IMR-90 (cell line): ENCODE results near the gene GZF1. TPM values are rescaled to one million over a fixed set of nuclear protein-coding genes. Genes with fewer than 3 reads are reported as not detected.

Source experiments
- ATAC-seq: fragments of 200-7000 bp; cut with Tn5 transposase; 2 replicates; pipeline ENCODE4 v1.9.1; 2020; ENCODE audit warnings: low read depth, mild to moderate bottlenecking, moderate library complexity
- BruUV-seq: library from RNA; stranded (reverse); fragments of 400-500 nt; replicated peaks from 2 replicates; lab custom pipeline; 2021; lab: Mats Ljungman, UMichigan
- CTCF ChIA-PET: fragments of 300-600 bp; formaldehyde crosslinking; extraction: SDS; loops from one replicate; lab custom pipeline; 2021; ENCODE audit warnings: antibody characterized with exemption; lab: Yijun Ruan, JAX
- POLR2A ChIA-PET: fragments of 300-600 bp; sonication (Branson Sonifier 250); formaldehyde crosslinking; loops from one replicate; lab custom pipeline; 2022; ENCODE audit warnings: antibody characterized with exemption; ENCODE audit not compliant: unreplicated experiment; lab: Charles Lee
- DNase-seq: peaks from one replicate; pipeline ENCODE4 v3.0.0; 2013
- H2AFZ ChIP-seq: replicated peaks from 2 replicates; pipeline ENCODE3; 2013; ENCODE audit warnings: low read length, mild to moderate bottlenecking; ENCODE audit not compliant: poor library complexity
- H2AK5ac ChIP-seq: 2 replicates; pipeline ENCODE4 v1.6.1; 2013; ENCODE audit warnings: low read depth, low read length, inconsistent platforms
- H2AK9ac ChIP-seq: replicated peaks from 2 replicates; pipeline ENCODE3; 2013; ENCODE audit warnings: mild to moderate bottlenecking, low read depth, low read length, moderate library complexity; ENCODE audit not compliant: poor library complexity
- H2BK120ac ChIP-seq: 2 replicates; pipeline ENCODE4 v1.6.1; 2013; ENCODE audit warnings: low read depth, low read length, inconsistent platforms
- H2BK15ac ChIP-seq: 3 replicates; pipeline ENCODE4 v1.6.1; 2013; ENCODE audit warnings: low read depth, low read length, inconsistent platforms
- H2BK20ac ChIP-seq: 2 replicates; pipeline ENCODE4 v1.6.1; 2013; ENCODE audit warnings: low read depth, mild to moderate bottlenecking, inconsistent platforms, low read length, moderate library complexity
- H2BK5ac ChIP-seq: 2 replicates; pipeline ENCODE4 v1.6.1; 2013; ENCODE audit warnings: mild to moderate bottlenecking, low read depth, low read length, inconsistent platforms; ENCODE audit not compliant: poor library complexity, severe bottlenecking
- H3K14ac ChIP-seq: replicated peaks from 2 replicates; pipeline ENCODE4 v1.6.1; 2013; ENCODE audit warnings: low read depth, low read length, inconsistent platforms
- H3K18ac ChIP-seq: 2 replicates; pipeline ENCODE4 v1.6.1; 2013; ENCODE audit warnings: low read depth, low read length, control low read depth
- H3K23ac ChIP-seq: 2 replicates; pipeline ENCODE4 v1.6.1; 2013; ENCODE audit warnings: low read depth, low read length, inconsistent platforms
- H3K27ac ChIP-seq: 2 replicates; pipeline ENCODE4 v1.5.1; 2013; ENCODE audit warnings: mild to moderate bottlenecking, control low read depth, low read length; ENCODE audit not compliant: insufficient read depth
- H3K27me3 ChIP-seq: 2 replicates; pipeline ENCODE4 v1.6.1; 2013; ENCODE audit warnings: low read length; ENCODE audit not compliant: control insufficient read depth, insufficient read depth
- H3K36me3 ChIP-seq: 2 replicates; pipeline ENCODE4 v1.6.1; 2013; ENCODE audit warnings: low read length, mixed read lengths; ENCODE audit not compliant: control insufficient read depth, insufficient read depth
- H3K4ac ChIP-seq: 2 replicates; pipeline ENCODE4 v1.6.1; 2013; ENCODE audit warnings: low read depth, low read length, inconsistent platforms
- H3K4me1 ChIP-seq: 2 replicates; pipeline ENCODE4 v1.6.1; 2013; ENCODE audit warnings: low read length, mixed read lengths; ENCODE audit not compliant: control insufficient read depth, insufficient read depth
- H3K4me2 ChIP-seq: 2 replicates; pipeline ENCODE4 v1.6.1; 2013; ENCODE audit warnings: low read depth, mild to moderate bottlenecking, control low read depth, low read length, moderate library complexity
- H3K4me3 ChIP-seq: 2 replicates; pipeline ENCODE4 v1.5.1; 2013; ENCODE audit warnings: low read depth, mild to moderate bottlenecking, control low read depth, low read length, moderate library complexity; ENCODE audit not compliant: insufficient read depth
- H3K56ac ChIP-seq: 2 replicates; pipeline ENCODE4 v1.6.1; 2013; ENCODE audit warnings: low read length, inconsistent platforms; ENCODE audit not compliant: insufficient read depth; ENCODE audit errors: extremely low read depth
- H3K79me1 ChIP-seq, 2 experiments: 2 replicates each; pipeline ENCODE4 v1.6.1; 2013; ENCODE audit warnings: low read length in 2 of 2, inconsistent platforms in 1 of 2, low read depth in 1 of 2
- H3K9ac ChIP-seq: 2 replicates; pipeline ENCODE4 v1.6.1; 2013; ENCODE audit warnings: low read depth, low read length, control low read depth
- H3K9me1 ChIP-seq: 2 replicates; pipeline ENCODE4 v1.6.1; 2013; ENCODE audit warnings: low read length, inconsistent platforms; ENCODE audit not compliant: insufficient read depth
- H3K9me3 ChIP-seq: 2 replicates; pipeline ENCODE4 v1.6.1; 2013; ENCODE audit warnings: low read length; ENCODE audit not compliant: control insufficient read depth, insufficient read depth
- H4K20me1 ChIP-seq: 2 replicates; pipeline ENCODE4 v1.6.1; 2013; ENCODE audit warnings: low read length, inconsistent platforms; ENCODE audit not compliant: insufficient read depth
- H4K5ac ChIP-seq: 2 replicates; pipeline ENCODE4 v1.6.1; 2013; ENCODE audit warnings: mild to moderate bottlenecking, low read depth, low read length, control low read depth
- H4K8ac ChIP-seq, 2 experiments: 2 replicates each; pipeline ENCODE4 v1.6.1; 2013; ENCODE audit warnings: low read depth in 2 of 2, low read length in 2 of 2, control low read depth in 1 of 2, inconsistent platforms in 1 of 2
- H4K91ac ChIP-seq: 2 replicates; pipeline ENCODE4 v1.6.1; 2013; ENCODE audit warnings: low read depth, low read length, inconsistent platforms; ENCODE audit not compliant: insufficient read depth
- BHLHE40 ChIP-seq: fragments of 150-350 bp; IDR thresholded peaks from 2 replicates; pipeline ENCODE4 v1.6.1; 2016; ENCODE audit warnings: mild to moderate bottlenecking, low read depth, low read length
- CEBPB ChIP-seq: IDR thresholded peaks from 2 replicates; pipeline ENCODE4 v1.6.1; 2012; ENCODE audit warnings: low read depth, low read length, improper control_type of control experiment
- CHD1 ChIP-seq: IDR thresholded peaks from 2 replicates; pipeline ENCODE4 v1.6.1; 2012; ENCODE audit warnings: low read depth, low read length, improper control_type of control experiment
- FOS ChIP-seq: fragments of 150-350 bp; IDR thresholded peaks from 2 replicates; pipeline ENCODE4 v1.6.1; 2016; ENCODE audit warnings: low read depth, low read length
- MAFK ChIP-seq: IDR thresholded peaks from 2 replicates; pipeline ENCODE4 v1.6.1; 2012; ENCODE audit warnings: low read depth, low read length, improper control_type of control experiment
- MAZ ChIP-seq: IDR thresholded peaks from 2 replicates; pipeline ENCODE4 v1.6.1; 2012; ENCODE audit warnings: low read depth, mild to moderate bottlenecking, low read length, improper control_type of control experiment, moderate library complexity, borderline replicate concordance
- POLR2A ChIP-seq: IDR thresholded peaks from 2 replicates; pipeline ENCODE4 v1.6.1; 2012; ENCODE audit warnings: mild to moderate bottlenecking, low read depth, low read length
- RFX5 ChIP-seq: IDR thresholded peaks from 2 replicates; pipeline ENCODE4 v1.8.0; 2012; ENCODE audit warnings: low read depth, mild to moderate bottlenecking, low read length, moderate library complexity
- SMC3 ChIP-seq: fragments of 150-350 bp; IDR thresholded peaks from 2 replicates; pipeline ENCODE4 v1.6.1; 2016; ENCODE audit warnings: low read depth, mild to moderate bottlenecking, antibody characterized with exemption, low read length, moderate library complexity
- dilution Hi-C: fragments of 300-500 bp; cut with HindIII; formaldehyde crosslinking; loops from one replicate; pipeline ENCODE4 v1.14.3; 2018; ENCODE audit warnings: low sequenced_read_pairs; ENCODE audit not compliant: unreplicated experiment
- in situ Hi-C: fragments of 300-500 bp; cut with MboI; formaldehyde crosslinking; loops from 3 replicates; pipeline ENCODE4 v1.14.3; 2019; ENCODE audit warnings: low sequenced_read_pairs, inconsistent platforms, mixed read lengths
- intact Hi-C: fragments of 100-400 bp; cut with micrococcal nuclease; formaldehyde crosslinking; loops from 2 replicates; pipeline ENCODE4 v1.10.0; 2022
- polyA plus RNA-seq, 3 experiments: library from polyadenylated mRNA; depleted of rRNA; stranded (reverse); fragments of >200 nt; gene quantifications; 2 replicates each; pipeline ENCODE4 v1.2.3, GENCODE V29; 2012; ENCODE audit warnings: low replicate concordance in 1 of 3
- total RNA-seq: library from RNA; depleted of rRNA; stranded (reverse); fragments of >200 nt; gene quantifications from 2 replicates; pipeline ENCODE4 v1.2.3, GENCODE V29; 2012

GZF1 gene
- total and polyA plus RNA-seq, 2 of the 4 experiments (the other 2 are of a cell fraction) = 23.7 to 24.7 TPM

- no peaks in the 10 kb centered on the region for H3K9me3 ChIP-seq
- H3K9me1 ChIP-seq = no peaks in the 10 kb centered on the region
- H2AK9ac ChIP-seq = no peak overlapping the region
- H3K23ac ChIP-seq = no peak overlapping the region
- BruUV-seq = no TSS peak
- H3K79me1 ChIP-seq = no peaks in the 10 kb centered on the region
- intact Hi-C loops = no loop called here
- no peak overlapping the region for H4K8ac ChIP-seq
- no peak overlapping the region for H2AFZ ChIP-seq
- H2BK120ac ChIP-seq = no peak overlapping the region
- dilution Hi-C loops = no loop called here
- no peak overlapping the region for H3K56ac ChIP-seq
- no peak overlapping the region for H3K18ac ChIP-seq
- no peak overlapping the region for H2AK5ac ChIP-seq
- no peak overlapping the region for H4K5ac ChIP-seq
- ChIA-PET CTCF (interaction anchor here (0.6 kb wide), 1 partner anchor 318 kb away, joined by 3 read pairs; no protein-coding TSS in a partner anchor), POLR2A (no interaction called here)
- H3K27me3 ChIP-seq = peaks cover 9% of the 10 kb centered on the region
- H3K4me3 ChIP-seq = no peak overlapping the region
- H3K9ac ChIP-seq = no peak overlapping the region
- H4K20me1 ChIP-seq = no peaks in the 10 kb centered on the region
- no peak overlapping the region for H2BK15ac ChIP-seq
- DNase-seq (no peak), ATAC-seq (no peak)
- no peak overlapping the region for H4K91ac ChIP-seq
- no peak overlapping the region for H3K14ac ChIP-seq
- H2BK5ac ChIP-seq = no peak overlapping the region
- no peak overlapping the region for H3K4me2 ChIP-seq
- H3K4me1 ChIP-seq = no peaks in the 10 kb centered on the region
- H2BK20ac ChIP-seq = no peak overlapping the region
- in situ Hi-C loops = loop anchor here (25.0 kb wide), 1 partner anchor 1000 kb away; no protein-coding TSS in a partner anchor
- H3K27ac ChIP-seq = no peak overlapping the region
- no peak overlapping the region for H3K4ac ChIP-seq
- TF ChIP-seq POLR2A = no peak
- no peak for TF ChIP-seq CHD1
- no peak for TF ChIP-seq MAFK
- no peak for TF ChIP-seq BHLHE40
- TF ChIP-seq MAZ = no peak
- TF ChIP-seq RFX5 = no peak
- TF ChIP-seq CEBPB = no peak
- no peak for TF ChIP-seq FOS
- TF ChIP-seq SMC3 = no peak
- H3K36me3 ChIP-seq = no peaks in the 10 kb centered on the region
These were observed 24.7 kb upstream of the GZF1 start for GRCh38 chr20:23337312-23337711.
